Colonic mucosa (tissue), 4 donors: Measurements from ENCODE around the gene VNN1. TPM values are rescaled to one million over a fixed set of nuclear protein-coding genes. Genes with fewer than 3 reads are reported as not detected.

ENCODE experiments used
- DNase-seq: peaks from one replicate; pipeline ENCODE4 v3.0.0-alpha.2; 2020
- H3K27ac ChIP-seq: fragments of 200-600 bp; one replicate; pipeline ENCODE4 v1.8.0; 2021
- H3K27me3 ChIP-seq: fragments of 200-600 bp; one replicate; pipeline ENCODE4 v1.8.0; 2021
- H3K36me3 ChIP-seq: fragments of 200-600 bp; one replicate; pipeline ENCODE4 v1.8.0; 2021
- H3K4me1 ChIP-seq: fragments of 200-600 bp; one replicate; pipeline ENCODE4 v1.8.0; 2021; ENCODE audit warnings: mild to moderate bottlenecking
- H3K4me3 ChIP-seq: fragments of 200-600 bp; one replicate; pipeline ENCODE4 v1.8.0; 2021
- H3K9ac ChIP-seq, 2 donors: one replicate each; pipeline ENCODE4 v1.7.0; 2013; ENCODE audit warnings: control low read depth in 2 of 2, low read depth in 2 of 2, low read length in 2 of 2
- H3K9me3 ChIP-seq: fragments of 200-600 bp; one replicate; pipeline ENCODE4 v1.8.0; 2021
- intact Hi-C: fragments of 100-400 bp; cut with DNase I; formaldehyde crosslinking; loops from one replicate; pipeline ENCODE4 v1.14.1; 2022
- total RNA-seq, 2 donors: library from RNA; stranded (reverse); fragmentation: NEBNext Ultra II Directional in 1 of 2; extraction: Animal tissue kit (Norgen Biotek cat#: 25700) in 1 of 2; gene quantifications; one replicate each; pipeline ENCODE4 v1.2.1, GENCODE V29; 2021
- TF ChIP-seq, protein P1 (sequence below): fragments of 200-600 bp; IDR thresholded peaks from one replicate; pipeline ENCODE4 v1.8.0; 2022; ENCODE audit warnings: antibody characterized with exemption, mild to moderate bottlenecking
- donor health status: healthy.
- donor health status: DM: no; HTN: no; CAD: no.
- donor health status: DM: no; HTN: no; CAD: no.

The VNN1 gene
- total RNA-seq, 2 donors from 2014 or later, result 0.62 to 6.4 TPM

DNA sequence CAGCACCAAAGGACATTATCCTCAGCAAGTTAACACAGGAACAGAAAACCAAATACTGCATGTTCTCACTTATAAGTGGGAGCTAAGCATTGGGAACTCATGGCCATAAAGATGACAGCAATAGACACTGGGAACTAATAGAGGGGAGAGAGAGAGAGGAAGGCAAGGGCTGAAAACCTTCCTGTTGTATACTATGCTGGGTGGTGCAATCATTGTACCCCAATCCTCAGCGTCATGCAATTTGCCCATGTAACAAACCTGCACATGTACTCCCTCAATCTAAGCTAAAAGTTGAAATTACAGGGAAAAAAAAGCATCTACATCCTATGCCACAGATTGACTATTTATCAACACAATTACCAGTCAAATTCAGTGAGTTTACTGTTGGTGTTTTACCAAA lies 20.0 kb upstream of the VNN1 start:
- H3K27ac ChIP-seq, result no peak overlapping the region
- H3K4me3 ChIP-seq, result no peak overlapping the region
- no peak overlapping the region for H3K9ac ChIP-seq

GRCh38 chr6:132733283-132733682 lies 19.4 kb upstream of the VNN1 start:
- Histone ChIP-seq H3K4me3 (no peak overlapping the region), H3K9ac (no peak overlapping the region), H3K36me3 (no peaks in the 10 kb centered on the region), H3K4me1 (no peaks in the 10 kb centered on the region), H3K27me3 (no peaks in the 10 kb centered on the region), H3K9me3 (no peaks in the 10 kb centered on the region), H3K27ac (no peak overlapping the region)
- intact Hi-C loops, result no loop called here
- no peak for DNase-seq
- TF ChIP-seq, protein P1, sequence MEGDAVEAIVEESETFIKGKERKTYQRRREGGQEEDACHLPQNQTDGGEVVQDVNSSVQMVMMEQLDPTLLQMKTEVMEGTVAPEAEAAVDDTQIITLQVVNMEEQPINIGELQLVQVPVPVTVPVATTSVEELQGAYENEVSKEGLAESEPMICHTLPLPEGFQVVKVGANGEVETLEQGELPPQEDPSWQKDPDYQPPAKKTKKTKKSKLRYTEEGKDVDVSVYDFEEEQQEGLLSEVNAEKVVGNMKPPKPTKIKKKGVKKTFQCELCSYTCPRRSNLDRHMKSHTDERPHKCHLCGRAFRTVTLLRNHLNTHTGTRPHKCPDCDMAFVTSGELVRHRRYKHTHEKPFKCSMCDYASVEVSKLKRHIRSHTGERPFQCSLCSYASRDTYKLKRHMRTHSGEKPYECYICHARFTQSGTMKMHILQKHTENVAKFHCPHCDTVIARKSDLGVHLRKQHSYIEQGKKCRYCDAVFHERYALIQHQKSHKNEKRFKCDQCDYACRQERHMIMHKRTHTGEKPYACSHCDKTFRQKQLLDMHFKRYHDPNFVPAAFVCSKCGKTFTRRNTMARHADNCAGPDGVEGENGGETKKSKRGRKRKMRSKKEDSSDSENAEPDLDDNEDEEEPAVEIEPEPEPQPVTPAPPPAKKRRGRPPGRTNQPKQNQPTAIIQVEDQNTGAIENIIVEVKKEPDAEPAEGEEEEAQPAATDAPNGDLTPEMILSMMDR, result no peak

More for the DNA sequence above, 20.0 kb upstream of the VNN1 start:
- TF ChIP-seq, protein P1, result no peak
- intact Hi-C loops, result no loop called here
- no peak for DNase-seq
- H3K27me3 ChIP-seq, result no peaks in the 10 kb centered on the region
- no peaks in the 10 kb centered on the region for H3K4me1 ChIP-seq
- H3K36me3 ChIP-seq, result no peaks in the 10 kb centered on the region
- no peaks in the 10 kb centered on the region for H3K9me3 ChIP-seq

- Histone ChIP-seq H3K9ac (no peak overlapping the region), H3K4me3 (no peak overlapping the region), H3K27me3 (no peaks in the 10 kb centered on the region), H3K9me3 (no peaks in the 10 kb centered on the region), H3K4me1 (no peaks in the 10 kb centered on the region), H3K36me3 (no peaks in the 10 kb centered on the region), H3K27ac (no peak overlapping the region)
- intact Hi-C loops, result no loop called here
- no peak for DNase-seq
- TF ChIP-seq, protein P1, result no peak
These were observed 17.2 kb upstream of the VNN1 start for GRCh38 chr6:132731086-132731485.

DNA sequence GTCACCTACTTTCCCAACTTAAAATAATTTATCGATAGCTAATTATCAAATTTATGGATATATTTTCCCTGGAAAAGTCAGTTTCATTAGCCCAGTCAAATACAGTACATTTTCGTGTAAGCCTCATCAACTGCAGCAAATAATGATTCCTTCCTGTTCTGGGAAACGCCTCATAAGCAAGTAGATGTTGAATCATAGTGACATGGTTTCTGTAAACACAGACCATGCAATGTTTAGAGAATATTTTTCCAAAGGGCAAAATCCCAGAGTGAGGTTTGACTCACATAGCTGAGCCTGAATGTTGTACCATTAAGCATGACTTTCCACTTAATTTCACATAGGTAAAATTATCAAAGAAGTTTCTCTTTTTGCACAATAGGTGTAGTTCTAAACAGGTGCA lies 16.7 kb upstream of the VNN1 start:
- H3K4me3 ChIP-seq, result no peak overlapping the region
- intact Hi-C loops, result no loop called here
- no peaks in the 10 kb centered on the region for H3K4me1 ChIP-seq
- no peak for DNase-seq
- TF ChIP-seq, protein P1, result no peak
- H3K36me3 ChIP-seq, result no peaks in the 10 kb centered on the region
- no peaks in the 10 kb centered on the region for H3K27me3 ChIP-seq
- H3K9me3 ChIP-seq, result no peaks in the 10 kb centered on the region
- H3K27ac ChIP-seq, result no peak overlapping the region
- no peak overlapping the region for H3K9ac ChIP-seq

GRCh38 chr6:132728616-132729015 lies 14.8 kb upstream of the VNN1 start:
- Histone ChIP-seq H3K27me3 (no peaks in the 10 kb centered on the region), H3K27ac (no peak overlapping the region), H3K9ac (no peak overlapping the region), H3K4me3 (no peak overlapping the region), H3K36me3 (no peaks in the 10 kb centered on the region), H3K9me3 (no peaks in the 10 kb centered on the region), H3K4me1 (no peaks in the 10 kb centered on the region)
- intact Hi-C loops, result no loop called here
- no peak for DNase-seq
- TF ChIP-seq, protein P1, result no peak

GRCh38 chr6:132726608-132726975 lies 12.7 kb upstream of the VNN1 start:
- Histone ChIP-seq H3K27ac (no peak overlapping the region), H3K9me3 (no peaks in the 10 kb centered on the region), H3K4me3 (no peak overlapping the region), H3K36me3 (no peaks in the 10 kb centered on the region), H3K9ac (no peak overlapping the region), H3K27me3 (no peaks in the 10 kb centered on the region), H3K4me1 (no peaks in the 10 kb centered on the region)
- no peak for DNase-seq
- intact Hi-C loops, result no loop called here
- TF ChIP-seq, protein P1, result no peak
